IMR-90 (cell line): ENCODE data around the gene PTPN7. TPM values are rescaled to one million over a fixed set of nuclear protein-coding genes. Genes with fewer than 3 reads are reported as not detected.
A peak's percentile ranks its signal among the peaks of the same experiment; 100 is the strongest.

ENCODE experiments used
- ATAC-seq: fragments of 200-7000 bp; cut with Tn5 transposase; 2 replicates; pipeline ENCODE4 v1.9.1; 2020; ENCODE audit warnings: low read depth, mild to moderate bottlenecking, moderate library complexity
- BruUV-seq: library from RNA; stranded (reverse); fragments of 400-500 nt; replicated peaks from 2 replicates; lab custom pipeline; 2021; lab: Mats Ljungman, UMichigan
- CTCF ChIA-PET: fragments of 300-600 bp; formaldehyde crosslinking; extraction: SDS; loops from one replicate; lab custom pipeline; 2021; ENCODE audit warnings: antibody characterized with exemption; lab: Yijun Ruan, JAX
- POLR2A ChIA-PET: fragments of 300-600 bp; sonication (Branson Sonifier 250); formaldehyde crosslinking; loops from one replicate; lab custom pipeline; 2022; ENCODE audit warnings: antibody characterized with exemption; ENCODE audit not compliant: unreplicated experiment; lab: Charles Lee
- DNase-seq: peaks from one replicate; pipeline ENCODE4 v3.0.0; 2013
- H2AFZ ChIP-seq: replicated peaks from 2 replicates; pipeline ENCODE3; 2013; ENCODE audit warnings: low read length, mild to moderate bottlenecking; ENCODE audit not compliant: poor library complexity
- H2AK5ac ChIP-seq: 2 replicates; pipeline ENCODE4 v1.6.1; 2013; ENCODE audit warnings: low read depth, low read length, inconsistent platforms
- H2AK9ac ChIP-seq: replicated peaks from 2 replicates; pipeline ENCODE3; 2013; ENCODE audit warnings: mild to moderate bottlenecking, low read depth, low read length, moderate library complexity; ENCODE audit not compliant: poor library complexity
- H2BK120ac ChIP-seq: 2 replicates; pipeline ENCODE4 v1.6.1; 2013; ENCODE audit warnings: low read depth, low read length, inconsistent platforms
- H2BK15ac ChIP-seq: 3 replicates; pipeline ENCODE4 v1.6.1; 2013; ENCODE audit warnings: low read depth, low read length, inconsistent platforms
- H2BK20ac ChIP-seq: 2 replicates; pipeline ENCODE4 v1.6.1; 2013; ENCODE audit warnings: low read depth, mild to moderate bottlenecking, inconsistent platforms, low read length, moderate library complexity
- H2BK5ac ChIP-seq: 2 replicates; pipeline ENCODE4 v1.6.1; 2013; ENCODE audit warnings: mild to moderate bottlenecking, low read depth, low read length, inconsistent platforms; ENCODE audit not compliant: poor library complexity, severe bottlenecking
- H3K14ac ChIP-seq: replicated peaks from 2 replicates; pipeline ENCODE4 v1.6.1; 2013; ENCODE audit warnings: low read depth, low read length, inconsistent platforms
- H3K18ac ChIP-seq: 2 replicates; pipeline ENCODE4 v1.6.1; 2013; ENCODE audit warnings: low read depth, low read length, control low read depth
- H3K23ac ChIP-seq: 2 replicates; pipeline ENCODE4 v1.6.1; 2013; ENCODE audit warnings: low read depth, low read length, inconsistent platforms
- H3K27ac ChIP-seq: 2 replicates; pipeline ENCODE4 v1.5.1; 2013; ENCODE audit warnings: mild to moderate bottlenecking, control low read depth, low read length; ENCODE audit not compliant: insufficient read depth
- H3K27me3 ChIP-seq: 2 replicates; pipeline ENCODE4 v1.6.1; 2013; ENCODE audit warnings: low read length; ENCODE audit not compliant: control insufficient read depth, insufficient read depth
- H3K36me3 ChIP-seq: 2 replicates; pipeline ENCODE4 v1.6.1; 2013; ENCODE audit warnings: low read length, mixed read lengths; ENCODE audit not compliant: control insufficient read depth, insufficient read depth
- H3K4ac ChIP-seq: 2 replicates; pipeline ENCODE4 v1.6.1; 2013; ENCODE audit warnings: low read depth, low read length, inconsistent platforms
- H3K4me1 ChIP-seq: 2 replicates; pipeline ENCODE4 v1.6.1; 2013; ENCODE audit warnings: low read length, mixed read lengths; ENCODE audit not compliant: control insufficient read depth, insufficient read depth
- H3K4me2 ChIP-seq: 2 replicates; pipeline ENCODE4 v1.6.1; 2013; ENCODE audit warnings: low read depth, mild to moderate bottlenecking, control low read depth, low read length, moderate library complexity
- H3K4me3 ChIP-seq: 2 replicates; pipeline ENCODE4 v1.5.1; 2013; ENCODE audit warnings: low read depth, mild to moderate bottlenecking, control low read depth, low read length, moderate library complexity; ENCODE audit not compliant: insufficient read depth
- H3K56ac ChIP-seq: 2 replicates; pipeline ENCODE4 v1.6.1; 2013; ENCODE audit warnings: low read length, inconsistent platforms; ENCODE audit not compliant: insufficient read depth; ENCODE audit errors: extremely low read depth
- H3K79me1 ChIP-seq, 2 experiments: 2 replicates each; pipeline ENCODE4 v1.6.1; 2013; ENCODE audit warnings: low read length in 2 of 2, inconsistent platforms in 1 of 2, low read depth in 1 of 2
- H3K9ac ChIP-seq: 2 replicates; pipeline ENCODE4 v1.6.1; 2013; ENCODE audit warnings: low read depth, low read length, control low read depth
- H3K9me1 ChIP-seq: 2 replicates; pipeline ENCODE4 v1.6.1; 2013; ENCODE audit warnings: low read length, inconsistent platforms; ENCODE audit not compliant: insufficient read depth
- H3K9me3 ChIP-seq: 2 replicates; pipeline ENCODE4 v1.6.1; 2013; ENCODE audit warnings: low read length; ENCODE audit not compliant: control insufficient read depth, insufficient read depth
- H4K20me1 ChIP-seq: 2 replicates; pipeline ENCODE4 v1.6.1; 2013; ENCODE audit warnings: low read length, inconsistent platforms; ENCODE audit not compliant: insufficient read depth
- H4K5ac ChIP-seq: 2 replicates; pipeline ENCODE4 v1.6.1; 2013; ENCODE audit warnings: mild to moderate bottlenecking, low read depth, low read length, control low read depth
- H4K8ac ChIP-seq, 2 experiments: 2 replicates each; pipeline ENCODE4 v1.6.1; 2013; ENCODE audit warnings: low read depth in 2 of 2, low read length in 2 of 2, control low read depth in 1 of 2, inconsistent platforms in 1 of 2
- H4K91ac ChIP-seq: 2 replicates; pipeline ENCODE4 v1.6.1; 2013; ENCODE audit warnings: low read depth, low read length, inconsistent platforms; ENCODE audit not compliant: insufficient read depth
- CTCF ChIP-seq: conservative IDR thresholded peaks from 2 replicates; pipeline ENCODE4 v1.5.1; 2012; ENCODE audit warnings: mild to moderate bottlenecking, low read depth, low read length, improper control_type of control experiment
- MXI1 ChIP-seq: IDR thresholded peaks from 2 replicates; pipeline ENCODE4 v1.6.1; 2012; ENCODE audit warnings: low read depth, mild to moderate bottlenecking, low read length, moderate library complexity, borderline replicate concordance
- WGBS, 2 experiments: methylation state at CpG; one replicate each; pipeline versions ENCODE4 v1.1.5 to v1.1.7; 2013; ENCODE audit warnings: missing lambda C conversion rate in 2 of 2; ENCODE audit not compliant: insufficient read length in 1 of 2; ENCODE audit errors: extremely low coverage in 2 of 2; 5-methylcytosine and 5-hydroxymethylcytosine counted together
- dilution Hi-C: fragments of 300-500 bp; cut with HindIII; formaldehyde crosslinking; loops from one replicate; pipeline ENCODE4 v1.14.3; 2018; ENCODE audit warnings: low sequenced_read_pairs; ENCODE audit not compliant: unreplicated experiment
- in situ Hi-C: fragments of 300-500 bp; cut with MboI; formaldehyde crosslinking; loops from 3 replicates; pipeline ENCODE4 v1.14.3; 2019; ENCODE audit warnings: low sequenced_read_pairs, inconsistent platforms, mixed read lengths
- intact Hi-C: fragments of 100-400 bp; cut with micrococcal nuclease; formaldehyde crosslinking; loops from 2 replicates; pipeline ENCODE4 v1.10.0; 2022
- polyA plus RNA-seq, 3 experiments: library from polyadenylated mRNA; depleted of rRNA; stranded (reverse); fragments of >200 nt; gene quantifications; 2 replicates each; pipeline ENCODE4 v1.2.3, GENCODE V29; 2012; ENCODE audit warnings: low replicate concordance in 1 of 3
- total RNA-seq: library from RNA; depleted of rRNA; stranded (reverse); fragments of >200 nt; gene quantifications from 2 replicates; pipeline ENCODE4 v1.2.3, GENCODE V29; 2012

The PTPN7 gene
- total and polyA plus RNA-seq, 2 of the 4 experiments (the other 2 are of a cell fraction), result 0.05 TPM; not detected in 1

- H2BK5ac ChIP-seq, result peak within 1 kb of the TSS; percentile 54
- peaks cover 6% of the 10 kb centered on the region; the same call in 1 of the 2 replicates for H3K27me3 ChIP-seq
- peaks cover 2% of the 10 kb centered on the region; the same call in 1 of the 2 replicates for H3K36me3 ChIP-seq
- CTCF ChIA-PET, result no interaction called here
- POLR2A ChIA-PET, result no interaction called here
- no TSS peak for BruUV-seq
- H3K4ac ChIP-seq, result peak within 1 kb of the TSS; percentile 82
- peak within 1 kb of the TSS; percentile 88 for H3K14ac ChIP-seq
- peak within 1 kb of the TSS; percentile 99 for H3K4me3 ChIP-seq
- H3K56ac ChIP-seq, result peak within 1 kb of the TSS; percentile 54
- H3K23ac ChIP-seq, result peak within 1 kb of the TSS; percentile 68
- in situ Hi-C loops (loop anchor here (25.0 kb wide), 1 partner anchor 607 kb away; the partner anchor contains the start of gene NAV1), intact Hi-C loops (no loop called here), dilution Hi-C loops (no loop called here)
- TF ChIP-seq CTCF (no peak), MXI1 (0 out of 2 replicates have a peak, but pooled peaks have one; percentile 6)
- peak within 1 kb of the TSS; percentile 89 for H3K18ac ChIP-seq
- ATAC-seq (peak; percentile 84), DNase-seq (peak; percentile 10)
- H3K27ac ChIP-seq, result peak within 1 kb of the TSS; percentile 92
- peak within 1 kb of the TSS; percentile 51 for H2AK5ac ChIP-seq
- H2BK15ac ChIP-seq, result peak within 1 kb of the TSS; percentile 8; the same call in 1 of the 3 replicates
- peak within 1 kb of the TSS; percentile 99 for H3K9ac ChIP-seq
- H4K8ac ChIP-seq, result peak within 1 kb of the TSS; percentile 84 to 87
- peak within 1 kb of the TSS; percentile 72 for H4K5ac ChIP-seq
- peaks cover 10% of the 10 kb centered on the region; the same call in 1 of the 2 replicates for H3K9me1 ChIP-seq
- H3K79me1 ChIP-seq, result peaks cover 25 to 49% of the 10 kb centered on the region in 2 experiments
- peak within 1 kb of the TSS; percentile 98 for H3K4me2 ChIP-seq
- WGBS, 2 experiments, result 0% methylated on average over 20 of the region's 82 CpGs; no CpG with 5 or more reads in 1 of the 2 experiments
- H3K9me3 ChIP-seq, result no peaks in the 10 kb centered on the region
- H4K91ac ChIP-seq, result peak within 1 kb of the TSS; percentile 51
- H2BK120ac ChIP-seq, result peak within 1 kb of the TSS; percentile 20; the same call in 1 of the 2 replicates
- H2AK9ac ChIP-seq, result peak within 1 kb of the TSS; percentile 100
- H4K20me1 ChIP-seq, result peaks cover 41% of the 10 kb centered on the region
- H2BK20ac ChIP-seq, result no peak within 1 kb of the TSS
- H3K4me1 ChIP-seq, result peaks cover 4% of the 10 kb centered on the region
- peak within 1 kb of the TSS; percentile 98 for H2AFZ ChIP-seq
Measured at GRCh38 chr1:202144402-202145067, 15.9 kb downstream of the PTPN7 start, which contains the start of gene ARL8A. Gene ARL8A (minus strand): TSS chr1:202144737. CDS start chr1:202144572, 165 bp downstream.
